ENCODE measurements around the gene AR. TPM values are rescaled to one million over a fixed set of nuclear protein-coding genes. Genes with fewer than 3 reads are reported as not detected.
"Not testable (repeated sequence)": the region's sequence is repeated elsewhere in the genome, so short reads cannot be mapped to it uniquely, and the experiment has no call there.

AR gene
- total RNA-seq, 4 donors from 2014 or later: 6.4 to 13.0 (median 10.2) TPM

- Histone ChIP-seq H3K4me3 (no peak overlapping the region), H3K36me3 (no peaks in the 10 kb centered on the region), H3K4me1 (no peaks in the 10 kb centered on the region), H3K27ac (no peak overlapping the region), H3K27me3 (no peaks in the 10 kb centered on the region), H3K9me3 (no peaks in the 10 kb centered on the region)
- TF ChIP-seq POLR2A (IDR thresholded peaks at IDR 0.05) (no peak), POLR2AphosphoS5 (IDR thresholded peaks at IDR 0.05) (no peak), EP300 (IDR thresholded peaks at IDR 0.05) (no peak), CTCF (IDR thresholded peaks at IDR 0.05) (no peak)
- WGBS: 58% methylated on average over 2 of the region's 2 CpGs
- DNase-seq (ENCODE audit: low spot score in 2 of 2): no peak
Observed at GRCh38 chrX:67635424-67635823, 91.6 kb downstream of the AR start.

DNA sequence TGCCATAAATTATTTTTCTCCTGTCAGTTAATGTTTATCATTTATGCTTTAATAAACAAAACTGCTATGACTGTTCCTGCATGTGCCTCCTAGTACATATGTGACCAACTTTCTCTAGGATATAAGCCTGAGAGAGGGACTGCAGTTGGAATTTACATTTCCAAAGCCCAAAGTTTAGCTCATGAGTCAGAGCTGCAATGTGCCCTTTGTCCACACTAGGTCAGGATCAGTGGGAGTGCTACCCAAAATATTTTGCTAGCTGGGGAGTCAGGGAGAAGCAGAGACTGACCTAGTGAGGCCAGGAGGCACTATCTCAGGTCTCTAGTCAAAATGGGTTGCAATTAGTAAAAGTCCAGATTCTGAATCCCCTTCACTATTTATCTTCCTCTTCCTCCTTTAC lies 92.7 kb downstream of the AR start:
- no peaks in the 10 kb centered on the region for H3K9me3 ChIP-seq
- no peak for DNase-seq (ENCODE audit: low spot score in 2 of 2)
- no peaks in the 10 kb centered on the region for H3K4me1 ChIP-seq

GRCh38 chrX:67637293-67637692 lies 93.5 kb downstream of the AR start:
- not testable (repeated sequence) for H3K27ac ChIP-seq; H3K36me3 ChIP-seq; H3K4me3 ChIP-seq; H3K4me1 ChIP-seq; DNase-seq (ENCODE audit: low spot score in 2 of 2); H3K9me3 ChIP-seq; H3K27me3 ChIP-seq
- WGBS: 82% methylated on average over 3 of the region's 3 CpGs

More for the DNA sequence above, 92.7 kb downstream of the AR start:
- TF ChIP-seq POLR2AphosphoS5 (IDR thresholded peaks at IDR 0.05): no peak
- no peak for TF ChIP-seq EP300 (IDR thresholded peaks at IDR 0.05)
- TF ChIP-seq POLR2A (IDR thresholded peaks at IDR 0.05): no peak
- TF ChIP-seq CTCF (IDR thresholded peaks at IDR 0.05): no peak
- H3K27ac ChIP-seq: no peak overlapping the region
- no peaks in the 10 kb centered on the region for H3K36me3 ChIP-seq
- no peaks in the 10 kb centered on the region for H3K27me3 ChIP-seq
- H3K4me3 ChIP-seq: no peak overlapping the region

DNA sequence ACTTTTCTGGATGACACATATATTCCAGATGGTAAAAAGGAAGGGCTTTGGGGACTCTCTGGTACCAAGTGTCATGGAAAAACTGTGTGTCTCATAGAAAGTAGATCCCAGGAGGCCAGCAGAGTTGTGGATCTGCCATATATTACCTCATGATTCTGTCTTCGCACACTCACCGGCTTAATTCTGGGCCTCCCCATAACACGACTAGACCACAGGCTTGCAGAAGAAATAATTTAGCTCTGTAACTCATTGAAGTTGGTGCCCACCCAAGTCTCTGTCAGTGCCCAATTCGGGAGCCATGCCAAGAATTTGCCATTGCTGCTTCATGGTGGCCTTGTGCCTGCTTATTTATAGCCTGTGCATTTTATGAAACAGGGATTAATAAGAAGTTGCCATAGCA lies 104.5 kb downstream of the AR start:
- Histone ChIP-seq H3K4me3 (no peak overlapping the region), H3K9me3 (no peaks in the 10 kb centered on the region), H3K27ac (no peak overlapping the region), H3K27me3 (no peaks in the 10 kb centered on the region), H3K4me1 (no peaks in the 10 kb centered on the region), H3K36me3 (no peaks in the 10 kb centered on the region)
- TF ChIP-seq EP300 (IDR thresholded peaks at IDR 0.05): no peak
- no peak for TF ChIP-seq POLR2A (IDR thresholded peaks at IDR 0.05)
- TF ChIP-seq POLR2AphosphoS5 (IDR thresholded peaks at IDR 0.05): no peak
- TF ChIP-seq CTCF (IDR thresholded peaks at IDR 0.05): no peak
- no peak for DNase-seq (ENCODE audit: low spot score in 2 of 2)
- 70% methylated on average over 4 of the region's 4 CpGs for WGBS

DNA sequence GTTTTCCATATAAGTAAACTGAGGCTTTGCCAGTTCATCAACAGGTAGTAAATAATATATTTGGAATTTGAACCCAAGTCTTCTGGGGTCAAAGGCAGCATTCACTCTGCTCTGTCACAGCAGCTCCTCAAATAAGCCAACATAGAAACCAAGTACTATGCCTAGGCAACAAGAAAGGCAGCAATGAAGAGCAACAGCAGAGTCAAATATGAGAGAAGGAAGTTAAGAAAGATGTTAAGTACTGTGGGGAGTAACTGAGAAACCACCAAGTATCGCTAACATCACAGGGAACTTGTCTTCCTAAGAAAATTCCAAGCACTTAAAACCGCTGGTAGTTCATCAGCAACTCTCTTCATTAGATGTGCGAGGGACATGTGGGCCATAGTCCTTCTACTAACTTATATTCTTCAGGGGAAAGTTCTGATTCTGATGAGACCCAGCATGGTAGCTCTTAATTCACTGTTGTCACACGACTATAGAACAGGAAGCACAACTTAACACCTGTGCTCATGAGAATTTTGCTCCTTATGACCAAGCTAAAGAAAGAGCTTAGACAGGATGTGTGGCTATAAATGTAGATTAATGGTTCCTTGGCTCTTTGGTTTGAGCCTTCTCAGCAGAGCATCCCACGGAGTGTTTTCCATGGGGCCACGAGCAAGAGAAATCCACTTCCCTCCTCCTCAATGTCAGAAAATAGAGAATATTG lies 107.8 kb downstream of the AR start:
- Histone ChIP-seq H3K27me3 (no peaks in the 10 kb centered on the region), H3K27ac (no peak overlapping the region), H3K4me1 (no peaks in the 10 kb centered on the region), H3K9me3 (no peaks in the 10 kb centered on the region), H3K4me3 (no peak overlapping the region), H3K36me3 (no peaks in the 10 kb centered on the region)
- TF ChIP-seq CTCF (IDR thresholded peaks at IDR 0.05) (no peak), POLR2AphosphoS5 (IDR thresholded peaks at IDR 0.05) (no peak), EP300 (IDR thresholded peaks at IDR 0.05) (no peak), POLR2A (IDR thresholded peaks at IDR 0.05) (no peak)
- 79% methylated on average over 6 of the region's 6 CpGs for WGBS
- DNase-seq (ENCODE audit: low spot score in 2 of 2): no peak

DNA sequence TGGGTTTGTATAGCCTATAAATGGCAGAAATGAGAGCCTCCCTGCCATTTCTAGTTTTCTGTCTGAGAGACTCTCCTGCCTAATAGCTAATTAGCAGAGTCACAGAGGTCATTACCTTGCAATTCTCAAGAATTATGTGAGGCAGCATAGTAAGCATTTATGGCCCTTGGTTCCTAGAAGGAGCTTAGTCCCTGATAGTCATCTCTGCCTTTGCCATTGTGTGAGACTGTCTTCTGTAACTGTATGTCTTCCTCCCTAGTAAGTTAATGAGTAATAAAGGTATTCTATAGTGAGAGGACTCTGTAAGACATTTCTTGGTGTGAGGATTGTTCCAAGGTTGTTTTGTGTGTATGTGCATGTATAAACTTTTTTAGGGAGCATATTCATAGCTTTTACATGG lies 108.7 kb downstream of the AR start:
- Histone ChIP-seq H3K4me3 (no peak overlapping the region), H3K27ac (no peak overlapping the region), H3K9me3 (no peaks in the 10 kb centered on the region), H3K36me3 (no peaks in the 10 kb centered on the region), H3K27me3 (no peaks in the 10 kb centered on the region), H3K4me1 (no peaks in the 10 kb centered on the region)
- TF ChIP-seq POLR2A (IDR thresholded peaks at IDR 0.05): no peak
- TF ChIP-seq POLR2AphosphoS5 (IDR thresholded peaks at IDR 0.05): no peak
- no peak for TF ChIP-seq EP300 (IDR thresholded peaks at IDR 0.05)
- no peak for TF ChIP-seq CTCF (IDR thresholded peaks at IDR 0.05)
- DNase-seq (ENCODE audit: low spot score in 2 of 2): no peak

All from suprapubic skin (tissue), 4 donors.